ENCODE measurements around the gene HCFC1R1.

Gene HCFC1R1

DNA sequence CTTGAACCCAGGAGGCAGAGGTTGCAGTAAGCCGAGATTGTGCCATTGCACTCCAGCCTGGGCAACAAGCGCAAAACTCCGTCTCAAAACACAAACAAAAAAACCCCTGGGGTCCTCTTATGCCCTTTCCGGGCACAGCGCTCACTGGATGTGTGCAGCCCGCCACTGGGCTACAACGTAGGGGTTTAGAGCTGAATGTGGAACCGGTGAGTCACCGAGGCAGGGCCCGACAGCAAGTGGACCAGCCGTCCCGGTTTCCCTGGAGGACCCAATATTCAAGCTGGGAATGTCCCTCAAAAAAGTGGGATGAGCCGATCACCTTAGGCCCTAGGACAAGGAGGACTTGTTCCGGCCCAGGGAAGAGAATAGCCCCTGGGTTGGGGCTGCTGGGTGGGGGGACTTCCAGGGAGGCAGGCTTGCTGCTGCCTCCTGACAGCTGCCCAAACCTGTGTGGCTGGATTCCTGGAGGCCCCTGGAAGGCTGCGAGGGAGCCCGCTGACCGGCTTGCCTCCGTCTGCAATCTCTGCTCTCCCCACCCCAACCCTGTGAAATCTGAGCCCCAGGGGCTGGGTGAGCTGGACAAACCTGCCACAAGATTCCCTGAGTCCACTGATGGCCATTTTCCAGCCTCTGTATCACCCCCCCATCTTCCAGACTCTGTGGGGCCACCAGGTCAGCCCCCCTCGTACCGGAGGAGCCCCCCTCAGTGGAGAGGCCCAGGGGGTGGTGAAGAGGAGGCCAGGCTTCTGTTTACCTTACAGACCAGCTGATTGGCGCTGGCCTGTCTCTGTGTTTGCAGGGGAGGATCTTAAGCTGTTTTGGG is 14.0 kb downstream of the HCFC1R1 start:
- Histone ChIP-seq H3K4me2 (ENCODE audit: low read length) (no peak overlapping the region), H3K4me1 (ENCODE audit: insufficient read depth, low read length, severe bottlenecking) (peaks cover 2% of the 10 kb centered on the region), H2AFZ (ENCODE audit: low read length) (no peak overlapping the region)

DNA sequence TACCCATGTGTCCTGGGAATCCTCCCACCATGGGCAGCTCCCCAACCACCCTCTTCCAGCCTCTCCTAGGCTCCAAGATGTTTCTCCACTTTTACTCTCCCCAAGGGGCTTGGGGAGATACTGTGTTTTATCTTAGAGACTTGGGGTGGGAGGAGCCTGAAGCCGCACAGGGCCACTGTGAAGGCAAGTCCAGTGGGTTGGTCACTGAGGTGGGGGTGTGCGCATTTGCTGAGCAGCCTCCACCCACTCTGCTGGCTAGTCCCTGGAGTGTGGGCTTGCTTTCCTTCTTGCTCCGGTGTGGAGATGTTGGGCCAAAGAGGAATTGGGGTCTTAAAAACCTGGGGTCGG is 15.1 kb downstream of the HCFC1R1 start:
- Histone ChIP-seq H3K27me3 (ENCODE audit: insufficient read depth, low read length) (peaks cover 29% of the 10 kb centered on the region), H3K27ac (ENCODE audit: low read depth, low read length, poor library complexity, severe bottlenecking) (no peak overlapping the region), H3K79me2 (ENCODE audit: insufficient read depth, low read length) (no peaks in the 10 kb centered on the region), H3K4me2 (ENCODE audit: low read length) (no peak overlapping the region), H3F3A (ENCODE audit: insufficient read depth, low read length) (no peaks in the 10 kb centered on the region), H3K36me3 (ENCODE audit: insufficient read depth, low read length) (no peaks in the 10 kb centered on the region), H3K4me3 (ENCODE audit: low read depth, low read length, poor library complexity, severe bottlenecking) (no peak overlapping the region), H3K9me3 (ENCODE audit: low read length) (no peaks in the 10 kb centered on the region), H4K20me1 (ENCODE audit: insufficient read depth, low read length) (no peaks in the 10 kb centered on the region), H3K9ac (ENCODE audit: low read length) (no peak overlapping the region), H3K9me2 (ENCODE audit: low read depth, low read length) (no peaks in the 10 kb centered on the region), H2AFZ (ENCODE audit: low read length) (no peak overlapping the region), H3K4me1 (ENCODE audit: insufficient read depth, low read length, severe bottlenecking) (peaks cover 4% of the 10 kb centered on the region)
- no peak for TF ChIP-seq EZH2 (IDR thresholded peaks at IDR 0.05; ENCODE audit: borderline replicate concordance, low read length)
- TF ChIP-seq, protein P1, sequence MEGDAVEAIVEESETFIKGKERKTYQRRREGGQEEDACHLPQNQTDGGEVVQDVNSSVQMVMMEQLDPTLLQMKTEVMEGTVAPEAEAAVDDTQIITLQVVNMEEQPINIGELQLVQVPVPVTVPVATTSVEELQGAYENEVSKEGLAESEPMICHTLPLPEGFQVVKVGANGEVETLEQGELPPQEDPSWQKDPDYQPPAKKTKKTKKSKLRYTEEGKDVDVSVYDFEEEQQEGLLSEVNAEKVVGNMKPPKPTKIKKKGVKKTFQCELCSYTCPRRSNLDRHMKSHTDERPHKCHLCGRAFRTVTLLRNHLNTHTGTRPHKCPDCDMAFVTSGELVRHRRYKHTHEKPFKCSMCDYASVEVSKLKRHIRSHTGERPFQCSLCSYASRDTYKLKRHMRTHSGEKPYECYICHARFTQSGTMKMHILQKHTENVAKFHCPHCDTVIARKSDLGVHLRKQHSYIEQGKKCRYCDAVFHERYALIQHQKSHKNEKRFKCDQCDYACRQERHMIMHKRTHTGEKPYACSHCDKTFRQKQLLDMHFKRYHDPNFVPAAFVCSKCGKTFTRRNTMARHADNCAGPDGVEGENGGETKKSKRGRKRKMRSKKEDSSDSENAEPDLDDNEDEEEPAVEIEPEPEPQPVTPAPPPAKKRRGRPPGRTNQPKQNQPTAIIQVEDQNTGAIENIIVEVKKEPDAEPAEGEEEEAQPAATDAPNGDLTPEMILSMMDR (IDR thresholded peaks at IDR 0.05; ENCODE audit: low read length): no peak

More for the DNA sequence above, 14.0 kb downstream of the HCFC1R1 start:
- Histone ChIP-seq H3K27ac (ENCODE audit: low read depth, low read length, poor library complexity, severe bottlenecking) (no peak overlapping the region), H3K9me2 (ENCODE audit: low read depth, low read length) (no peaks in the 10 kb centered on the region), H4K20me1 (ENCODE audit: insufficient read depth, low read length) (no peaks in the 10 kb centered on the region), H3K27me3 (ENCODE audit: insufficient read depth, low read length) (peaks cover 29% of the 10 kb centered on the region), H3K9ac (ENCODE audit: low read length) (no peak overlapping the region), H3K36me3 (ENCODE audit: insufficient read depth, low read length) (no peaks in the 10 kb centered on the region), H3K79me2 (ENCODE audit: insufficient read depth, low read length) (no peaks in the 10 kb centered on the region), H3K4me3 (ENCODE audit: low read depth, low read length, poor library complexity, severe bottlenecking) (no peak overlapping the region), H3F3A (ENCODE audit: insufficient read depth, low read length) (no peaks in the 10 kb centered on the region), H3K9me3 (ENCODE audit: low read length) (no peaks in the 10 kb centered on the region)
- TF ChIP-seq, protein P1 (IDR thresholded peaks at IDR 0.05; ENCODE audit: low read length): no peak
- no peak for TF ChIP-seq EZH2 (IDR thresholded peaks at IDR 0.05; ENCODE audit: borderline replicate concordance, low read length)

DNA sequence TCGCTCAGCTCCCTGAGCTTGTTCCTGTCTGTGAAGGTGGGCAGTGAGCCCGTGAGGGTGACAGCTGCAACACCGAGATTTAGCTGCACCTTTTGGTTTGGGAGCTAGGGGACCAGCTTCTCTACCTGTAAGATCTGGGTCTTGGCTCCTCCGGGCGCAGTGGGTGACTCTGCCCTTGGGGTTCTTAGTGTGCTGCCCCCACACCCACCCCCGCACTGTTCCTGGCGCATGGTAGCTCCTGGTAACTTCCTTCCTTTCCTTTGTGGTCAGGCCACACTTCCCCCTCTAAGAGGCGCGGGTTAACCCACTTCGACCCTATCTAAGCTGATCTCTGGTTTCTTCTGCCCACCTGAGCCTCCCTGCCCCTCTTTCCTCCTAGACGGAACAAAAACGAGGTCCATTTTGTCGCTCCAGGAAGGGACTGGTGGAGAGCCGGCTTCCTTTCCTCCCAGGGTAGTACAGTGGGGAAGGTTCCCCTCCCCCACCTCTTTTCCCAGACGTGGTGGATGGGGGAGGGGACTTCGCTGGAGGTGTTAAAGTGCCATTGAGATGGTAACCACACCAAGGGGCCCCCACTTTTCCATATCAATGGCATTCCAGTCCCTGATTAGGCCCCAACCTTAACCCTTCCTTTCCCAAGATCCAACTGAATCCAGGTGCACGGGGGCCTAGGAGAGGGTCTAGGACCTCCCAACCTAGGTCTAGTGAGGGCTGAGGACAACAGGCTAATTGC is 15.6 kb downstream of the HCFC1R1 start:
- H3K4me3 ChIP-seq (ENCODE audit: low read depth, low read length, poor library complexity, severe bottlenecking): no peak overlapping the region
- no peak overlapping the region for H2AFZ ChIP-seq (ENCODE audit: low read length)
- H3K4me1 ChIP-seq (ENCODE audit: insufficient read depth, low read length, severe bottlenecking): peaks cover 4% of the 10 kb centered on the region
- no peaks in the 10 kb centered on the region for H3K36me3 ChIP-seq (ENCODE audit: insufficient read depth, low read length)
- TF ChIP-seq, protein P1 (IDR thresholded peaks at IDR 0.05; ENCODE audit: low read length): no peak
- TF ChIP-seq EZH2 (IDR thresholded peaks at IDR 0.05; ENCODE audit: borderline replicate concordance, low read length): no peak
- H3K27me3 ChIP-seq (ENCODE audit: insufficient read depth, low read length): peaks cover 26% of the 10 kb centered on the region
- no peaks in the 10 kb centered on the region for H4K20me1 ChIP-seq (ENCODE audit: insufficient read depth, low read length)
- H3F3A ChIP-seq (ENCODE audit: insufficient read depth, low read length): no peaks in the 10 kb centered on the region
- no peak overlapping the region for H3K9ac ChIP-seq (ENCODE audit: low read length)
- no peaks in the 10 kb centered on the region for H3K79me2 ChIP-seq (ENCODE audit: insufficient read depth, low read length)
- no peak overlapping the region for H3K4me2 ChIP-seq (ENCODE audit: low read length)
- H3K9me2 ChIP-seq (ENCODE audit: low read depth, low read length): no peaks in the 10 kb centered on the region
- no peaks in the 10 kb centered on the region for H3K9me3 ChIP-seq (ENCODE audit: low read length)
- H3K27ac ChIP-seq (ENCODE audit: low read depth, low read length, poor library complexity, severe bottlenecking): no peak overlapping the region

Measured in OCI-LY1 (cell line).